HL-60/S4 (cell line): ENCODE measurements around the gene GRID2.
"Not testable (repeated sequence)": the region's sequence is repeated elsewhere in the genome, so short reads cannot be mapped to it uniquely, and the experiment has no call there.

ENCODE experiments used
- in situ Hi-C: fragments of 300-500 bp; cut with MboI; formaldehyde crosslinking; loops from 2 replicates; pipeline ENCODE4 v1.14.3; 2022; ENCODE audit warnings: low sequenced_read_pairs

The GRID2 gene

DNA sequence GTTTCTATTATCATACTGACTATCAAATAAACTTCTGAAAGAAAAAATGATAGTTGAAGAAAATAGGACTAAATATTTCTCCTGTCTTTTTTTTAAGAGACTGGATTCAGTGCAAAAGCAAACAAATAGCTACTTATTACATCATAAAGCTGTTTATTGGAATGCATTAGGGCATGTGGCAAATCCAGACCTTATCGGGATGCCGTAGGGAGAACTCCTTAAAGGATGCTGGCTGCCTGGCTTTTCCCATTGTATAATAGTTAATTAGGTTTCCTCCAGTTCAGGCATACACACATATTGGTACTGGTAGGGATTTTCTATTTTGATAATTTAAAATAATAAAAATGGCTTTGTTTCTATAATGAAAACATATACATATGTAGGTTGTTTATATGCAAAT lies 985.5 kb downstream of the GRID2 start:
- in situ Hi-C loops = no loop called here

- in situ Hi-C loops = no loop called here
These were observed 986.1 kb downstream of the GRID2 start for GRCh38 chr4:93289831-93290230.

DNA sequence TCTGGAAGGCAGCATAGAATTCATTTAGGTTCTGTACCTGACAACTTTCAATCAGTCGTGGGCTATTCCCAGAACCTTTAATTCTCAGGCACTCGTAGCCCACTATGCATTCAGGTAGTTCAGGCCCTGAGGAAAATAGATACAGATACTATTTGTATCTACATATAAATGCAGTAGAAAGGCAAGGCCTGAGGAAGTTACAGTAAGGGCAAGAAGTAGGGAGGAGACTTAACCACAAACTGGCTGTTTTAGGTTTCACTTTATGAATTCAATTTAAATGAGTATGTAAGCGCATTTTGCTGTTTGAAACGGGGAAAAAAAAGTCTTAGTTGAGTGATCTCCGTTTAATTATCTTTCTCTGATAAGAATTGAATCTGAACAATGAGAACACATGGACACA lies 995.4 kb downstream of the GRID2 start:
- in situ Hi-C loops = no loop called here

DNA sequence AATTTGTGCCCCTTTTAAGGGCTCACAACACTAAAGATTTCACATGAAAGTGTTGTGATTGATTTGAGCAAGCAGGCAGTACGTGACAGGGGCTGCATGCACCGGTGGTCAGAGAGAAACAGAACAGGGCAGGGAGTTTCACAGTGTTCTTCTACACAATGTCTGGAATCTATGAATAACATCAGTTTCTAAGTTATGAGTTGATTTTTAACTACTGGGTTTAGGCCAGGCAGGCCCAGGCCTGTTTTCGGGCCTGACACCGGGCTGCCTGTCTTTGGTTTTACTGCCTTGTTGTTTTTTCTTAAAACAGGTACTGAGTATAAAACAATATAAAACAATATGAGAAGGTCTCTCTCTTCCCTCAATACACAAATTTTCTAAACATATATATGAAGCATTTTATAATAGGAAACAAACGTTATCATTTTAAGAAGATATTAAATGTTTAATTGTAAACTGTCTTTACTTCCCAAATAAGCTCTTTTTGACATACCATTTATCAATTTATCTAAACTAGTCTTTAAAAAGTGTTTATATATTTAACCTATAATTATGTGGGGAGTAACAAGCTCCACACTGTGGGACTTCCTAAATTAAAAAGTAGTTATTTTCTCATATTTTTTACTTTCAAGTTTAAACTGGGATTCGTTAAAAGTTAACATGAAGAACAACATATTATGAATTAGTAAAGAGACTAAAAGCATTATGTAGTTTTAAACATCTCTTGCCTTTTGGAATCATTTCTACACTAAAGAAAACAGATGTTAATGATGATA lies 997.2 kb downstream of the GRID2 start:
- in situ Hi-C loops = not testable (repeated sequence)

DNA sequence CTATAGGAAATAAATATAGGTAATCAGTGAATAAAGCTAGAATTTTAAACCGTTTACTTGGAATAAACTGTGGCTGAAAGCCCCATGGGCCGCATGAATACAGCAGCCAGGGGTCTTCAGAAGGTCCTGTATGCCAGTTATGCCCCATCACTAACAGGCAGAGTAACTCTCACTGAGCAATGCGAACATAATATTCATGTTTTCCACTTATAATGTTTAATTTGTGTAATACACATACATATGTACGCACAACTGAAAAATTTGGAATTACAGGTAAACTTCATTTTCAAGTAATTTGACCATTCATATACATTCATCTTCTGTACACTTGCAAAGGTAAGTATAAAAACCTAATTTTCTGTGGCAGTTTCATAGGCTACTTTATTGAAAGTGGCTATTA lies 998.5 kb downstream of the GRID2 start:
- in situ Hi-C loops = no loop called here

- in situ Hi-C loops = no loop called here
These were observed 999.7 kb downstream of the GRID2 start for GRCh38 chr4:93303440-93303839.

- in situ Hi-C loops = no loop called here
These were observed 1008.5 kb downstream of the GRID2 start for GRCh38 chr4:93312299-93312698.

DNA sequence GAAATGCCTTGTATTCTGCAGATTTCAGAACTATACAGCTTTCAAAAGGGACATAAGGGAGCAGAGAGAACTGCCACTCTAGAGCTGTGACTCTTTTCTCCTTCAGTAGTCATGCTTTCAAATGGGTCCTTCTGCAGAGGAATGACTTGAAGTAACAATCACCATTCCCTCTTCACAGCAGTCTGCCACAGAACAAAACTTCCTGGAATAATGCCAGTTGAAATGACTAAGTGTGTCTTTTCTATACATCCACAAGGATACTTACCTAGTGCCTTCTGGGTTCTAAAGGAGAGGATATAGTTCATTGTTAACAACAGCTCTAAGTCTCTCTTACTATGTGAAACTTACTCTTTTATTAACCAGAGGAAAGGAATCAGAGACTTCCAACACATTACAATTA lies 1009.4 kb downstream of the GRID2 start:
- in situ Hi-C loops = no loop called here

DNA sequence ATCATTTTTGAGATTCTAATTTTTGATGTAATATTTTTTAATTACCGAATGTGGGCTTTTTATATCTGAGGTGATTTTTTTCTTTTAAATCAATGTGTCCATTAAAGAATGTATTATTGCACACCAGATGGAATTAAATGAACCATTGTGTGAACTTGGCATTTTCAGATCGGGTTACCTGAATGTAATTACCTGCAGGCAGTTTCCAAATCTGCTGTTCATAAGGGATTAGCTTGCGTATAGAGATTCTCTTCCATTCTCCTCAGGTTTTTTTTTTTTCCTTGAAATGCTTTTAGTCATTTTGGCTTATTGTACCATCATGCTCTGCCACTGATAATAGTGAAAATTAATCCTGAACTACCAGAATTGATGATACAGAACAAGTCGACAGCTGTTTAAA lies 1013.3 kb downstream of the GRID2 start:
- in situ Hi-C loops = no loop called here

- in situ Hi-C loops = no loop called here
These were observed 1013.8 kb downstream of the GRID2 start for GRCh38 chr4:93317561-93317960.

- in situ Hi-C loops = no loop called here
These were observed 1015.3 kb downstream of the GRID2 start for GRCh38 chr4:93319041-93319440.

DNA sequence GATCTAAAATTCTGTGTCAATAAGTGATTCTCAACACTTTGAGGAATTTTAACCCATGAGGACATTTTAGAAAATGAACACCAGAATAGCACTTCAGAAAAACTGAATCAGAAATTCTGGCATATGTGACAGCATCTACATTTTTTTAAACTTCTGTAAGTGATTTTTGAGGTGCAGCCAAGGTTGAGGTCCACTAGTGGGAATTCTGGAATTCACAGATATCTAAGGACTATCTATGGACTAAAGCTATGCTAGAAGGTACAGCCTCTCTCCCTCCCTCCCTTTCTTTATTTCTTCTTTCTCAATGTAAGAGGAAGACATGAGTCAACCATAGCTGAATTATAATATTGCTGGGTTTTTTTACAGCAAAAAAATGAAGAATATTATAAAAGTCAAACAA lies 1016.6 kb downstream of the GRID2 start:
- in situ Hi-C loops = no loop called here

DNA sequence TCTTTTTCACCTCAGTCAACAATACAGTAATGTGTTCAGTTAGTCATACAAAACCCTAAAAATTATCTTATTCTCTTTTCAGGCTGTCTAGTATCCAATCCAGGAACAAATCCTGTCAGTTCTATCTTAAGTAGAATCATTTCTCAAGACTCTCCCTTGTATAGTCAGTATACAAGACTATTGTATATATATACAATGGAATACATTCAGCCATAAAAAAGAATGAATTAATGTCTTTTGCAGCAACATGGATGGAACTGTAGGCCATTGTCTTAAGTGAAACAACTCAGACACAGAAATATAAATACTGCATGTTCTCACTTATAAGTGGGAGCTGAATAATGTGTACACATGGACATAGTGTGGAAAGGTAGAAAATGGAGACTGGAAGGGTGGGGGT lies 1023.6 kb downstream of the GRID2 start:
- in situ Hi-C loops = no loop called here

GRCh38 chr4:93334003-93334402 lies 1030.2 kb downstream of the GRID2 start:
- in situ Hi-C loops = no loop called here

DNA sequence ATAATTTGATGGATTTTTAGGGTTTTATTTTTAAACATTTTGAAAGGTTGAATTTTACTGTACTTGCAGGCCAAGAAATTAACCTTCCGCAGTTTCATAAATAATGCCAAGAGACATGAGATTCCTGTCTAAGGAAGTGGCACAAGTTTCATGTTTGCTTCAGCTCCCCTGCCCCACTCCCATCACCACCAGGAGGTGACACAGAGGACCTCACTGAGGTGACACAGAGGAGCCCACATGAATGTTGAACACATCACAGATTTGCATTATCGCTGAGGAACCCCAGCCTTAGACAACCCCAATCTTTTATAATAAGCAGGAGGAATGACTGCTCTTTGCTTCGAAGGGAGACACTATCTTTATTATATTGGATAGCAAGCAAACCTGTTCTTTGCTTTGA lies 1033.4 kb downstream of the GRID2 start:
- in situ Hi-C loops = no loop called here

GRCh38 chr4:93342738-93343137 lies 1039.0 kb downstream of the GRID2 start:
- in situ Hi-C loops = no loop called here

- in situ Hi-C loops = no loop called here
These were observed 1043.1 kb downstream of the GRID2 start for GRCh38 chr4:93346840-93347239.

DNA sequence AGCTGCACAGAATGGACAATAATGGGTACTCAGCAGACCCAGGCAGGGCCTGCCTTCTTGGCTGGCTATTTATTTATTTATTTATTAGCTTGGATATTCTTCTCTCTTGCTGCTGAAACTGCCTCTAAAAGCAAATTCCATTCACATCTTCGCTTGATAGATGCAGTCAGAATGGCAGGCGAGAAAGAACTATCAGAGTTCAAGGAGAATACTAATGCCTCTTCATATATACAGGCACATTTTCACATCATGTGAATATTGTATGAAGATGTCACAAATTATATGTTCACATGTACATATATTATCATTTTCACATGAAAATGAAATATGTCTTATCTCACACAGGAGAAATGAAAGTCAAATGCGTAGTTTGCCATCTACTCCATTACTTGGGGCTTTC lies 1045.1 kb downstream of the GRID2 start:
- in situ Hi-C loops = no loop called here

- in situ Hi-C loops = no loop called here
These were observed 1048.1 kb downstream of the GRID2 start for GRCh38 chr4:93351846-93352245.

- in situ Hi-C loops = no loop called here
These were observed 1051.6 kb downstream of the GRID2 start for GRCh38 chr4:93355411-93355810.

- in situ Hi-C loops = no loop called here
These were observed 1055.8 kb downstream of the GRID2 start for GRCh38 chr4:93359586-93359985.

DNA sequence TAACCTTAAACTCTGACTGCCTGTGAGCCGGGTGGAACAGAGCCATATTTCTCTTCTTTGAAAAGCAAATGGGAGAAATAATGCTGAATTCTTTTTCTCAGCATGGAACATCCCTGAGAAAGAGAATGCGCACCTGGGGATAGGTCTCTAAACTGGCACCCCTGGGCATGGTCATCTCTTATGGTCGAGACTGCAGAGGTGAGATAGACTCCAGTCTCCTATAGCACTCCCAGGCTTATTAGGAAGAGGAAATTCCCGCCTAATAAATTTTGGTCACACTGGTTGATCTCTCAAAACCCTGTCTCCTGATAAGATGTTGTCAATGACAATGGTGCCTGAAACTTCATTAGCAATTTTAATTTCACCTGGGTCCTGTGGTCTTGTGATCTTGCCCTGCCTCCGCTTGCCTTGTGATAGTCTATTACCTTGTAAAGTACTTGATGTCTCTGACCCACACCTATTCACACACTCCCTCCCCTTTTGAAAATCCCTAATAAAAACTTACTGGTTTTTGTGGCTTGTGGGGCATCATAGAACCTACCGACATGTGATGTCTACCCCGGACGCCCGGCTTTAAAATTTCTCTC lies 1062.5 kb downstream of the GRID2 start:
- in situ Hi-C loops = not testable (repeated sequence)

DNA sequence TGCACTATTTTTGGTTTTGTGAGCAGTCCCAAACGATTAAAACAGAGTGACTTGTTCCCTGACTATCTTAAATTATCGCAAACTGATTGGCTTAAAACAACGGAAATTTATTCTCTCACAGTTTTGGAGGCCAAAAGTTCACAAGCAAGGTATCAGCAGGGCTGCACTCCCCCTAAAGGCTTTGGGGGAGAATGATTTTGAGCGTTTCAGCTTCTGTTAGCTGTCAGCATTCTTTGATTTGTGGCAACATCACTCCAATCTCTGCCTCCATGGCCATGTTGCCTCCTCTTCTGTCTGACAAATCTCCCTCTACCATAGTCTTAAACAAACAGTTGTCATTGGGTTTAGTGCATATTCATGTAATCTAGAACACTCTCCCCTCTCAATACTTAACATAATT lies 1065.2 kb downstream of the GRID2 start:
- in situ Hi-C loops = no loop called here
